Heart left ventricle (tissue), 13 donors: ENCODE data around the gene CLDN6.

ENCODE experiments used
- POLR2A ChIP-seq, 2 donors: fragments of 450-650 bp; IDR thresholded peaks; one replicate each; pipeline ENCODE4 v1.6.1; 2017; ENCODE audit warnings: antibody characterized with exemption in 2 of 2, mild to moderate bottlenecking in 2 of 2, moderate library complexity in 2 of 2
- TF ChIP-seq, protein P1 (sequence below), 12 donors: fragments of 200-600 bp; sonication (generic) in 4 of 12; IDR thresholded peaks; one replicate each; pipeline versions ENCODE4 v1.5.0 to v1.8.0; 2018 to 2022; ENCODE audit warnings: antibody characterized with exemption in 12 of 12, mild to moderate bottlenecking in 5 of 12
- donor health status: ischemic (EF 13 %, LVEDD 7.1; RV severe dilation, severe dysfunction).
- donor health status: DM: no; HTN: yes; CAD: no.
- donor health status: DM: no; HTN: no; CAD: no.
- donor health status: ischemic (EF 25% LVEDD 6.9; RV normal size, moderate dysfunction).
- donor health status: ischemic (EF 25% LVEDD 5.7; RV mildly dilated, moderate dysfunction).
- donor health status: ischemic (EF 35%, LVEDD 5.7; RV mildly dilated, moderate dysfunction).
- donor health status: nonischemic (EF 11% LVEDD 7.7; RV severe dilation, severe dysfunction).
- donor health status: DM: yes; HTN: yes; CAD: no.
- donor health status: PGD.
- donor health status: ischemic (EF 29% LVEDD 5.4; RV normal size, mild dysfunction).
- donor health status: nonischemic (EF 23%, LVEDD 6.1; RV moderate dilation, normal function).

DNA sequence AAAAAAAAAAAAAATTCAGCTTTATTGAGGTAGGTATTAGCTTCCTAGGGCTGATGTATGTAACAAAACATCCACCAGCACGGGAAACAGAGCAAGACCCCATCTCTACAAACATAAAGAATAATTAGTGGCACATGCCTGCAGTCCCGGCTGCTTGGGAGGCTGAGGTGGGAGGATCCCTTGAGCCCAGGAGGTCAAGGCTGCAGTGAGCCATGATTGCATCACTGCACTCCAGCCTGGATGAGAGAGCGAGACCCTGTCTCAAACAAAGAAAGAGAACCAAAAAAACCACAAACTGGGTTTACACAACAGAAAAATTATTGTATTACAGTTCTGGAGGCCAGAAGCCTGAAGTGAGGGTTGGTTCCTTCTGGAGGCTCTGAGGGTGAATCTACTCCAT, 24.4 kb upstream of the CLDN6 start:
- TF ChIP-seq, protein P1, sequence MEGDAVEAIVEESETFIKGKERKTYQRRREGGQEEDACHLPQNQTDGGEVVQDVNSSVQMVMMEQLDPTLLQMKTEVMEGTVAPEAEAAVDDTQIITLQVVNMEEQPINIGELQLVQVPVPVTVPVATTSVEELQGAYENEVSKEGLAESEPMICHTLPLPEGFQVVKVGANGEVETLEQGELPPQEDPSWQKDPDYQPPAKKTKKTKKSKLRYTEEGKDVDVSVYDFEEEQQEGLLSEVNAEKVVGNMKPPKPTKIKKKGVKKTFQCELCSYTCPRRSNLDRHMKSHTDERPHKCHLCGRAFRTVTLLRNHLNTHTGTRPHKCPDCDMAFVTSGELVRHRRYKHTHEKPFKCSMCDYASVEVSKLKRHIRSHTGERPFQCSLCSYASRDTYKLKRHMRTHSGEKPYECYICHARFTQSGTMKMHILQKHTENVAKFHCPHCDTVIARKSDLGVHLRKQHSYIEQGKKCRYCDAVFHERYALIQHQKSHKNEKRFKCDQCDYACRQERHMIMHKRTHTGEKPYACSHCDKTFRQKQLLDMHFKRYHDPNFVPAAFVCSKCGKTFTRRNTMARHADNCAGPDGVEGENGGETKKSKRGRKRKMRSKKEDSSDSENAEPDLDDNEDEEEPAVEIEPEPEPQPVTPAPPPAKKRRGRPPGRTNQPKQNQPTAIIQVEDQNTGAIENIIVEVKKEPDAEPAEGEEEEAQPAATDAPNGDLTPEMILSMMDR (IDR thresholded peaks at IDR 0.05): no peak
- no peak for TF ChIP-seq POLR2A (IDR thresholded peaks at IDR 0.05)
